ENCODE measurements around the gene NKD1. TPM values are rescaled to one million over a fixed set of nuclear protein-coding genes. Genes with fewer than 3 reads are reported as not detected.

Gene NKD1
- total and polyA plus RNA-seq, 2 of the 8 experiments (the other 6 are each of a cell fraction or from before 2014, with no cell fraction given) = 0.70 to 4.5 TPM

GRCh38 chr16:50629334-50629733 lies 81.1 kb downstream of the NKD1 start:
- no peak overlapping the region for H3K27ac ChIP-seq (ENCODE audit: low read depth, low read length)
- H4K20me1 ChIP-seq (replicated peaks in 1 of 2; ENCODE audit: control insufficient read depth in 1 of 2, insufficient read depth in 2 of 2, low read length in 2 of 2) = no peaks in the 10 kb centered on the region
- H2BK120ac ChIP-seq (replicated peaks; ENCODE audit: low read depth, low read length) = no peak overlapping the region
- FAIRE-seq = no peak
- no peak overlapping the region for H2BK5ac ChIP-seq (ENCODE audit: low read depth, low read length)
- no peak overlapping the region for H2BK20ac ChIP-seq (ENCODE audit: low read length)
- DNase-seq (ENCODE audit: low read depth in 1 of 2, low spot score in 2 of 2) = no peak
- 82% methylated on average over 4 of the region's 4 CpGs; no CpG with 5 or more reads in 1 of the 2 experiments for WGBS, 2 experiments (ENCODE audit: extremely low coverage in 1 of 2, insufficient coverage in 1 of 2, insufficient read length in 1 of 2, insufficient replicate concordance in 2 of 2, low coverage in 1 of 2, low lambda C conversion rate in 2 of 2, missing lambda C conversion rate in 1 of 2)
- H3K4me2 ChIP-seq (ENCODE audit: insufficient read depth in 1 of 2, low read depth in 2 of 2, low read length in 2 of 2) = no peak overlapping the region
- no peak overlapping the region for H4K5ac ChIP-seq (ENCODE audit: insufficient read length, low read depth, low read length)
- no peak overlapping the region for H3K4me3 ChIP-seq (ENCODE audit: extremely low read depth in 1 of 4, insufficient read depth in 2 of 4, low read depth in 3 of 4, low read length in 4 of 4)
- no peak overlapping the region for H4K91ac ChIP-seq (replicated peaks; ENCODE audit: insufficient read length, low read length)
- no peak overlapping the region for H2AK5ac ChIP-seq (ENCODE audit: low read depth, low read length)
- no peaks in the 10 kb centered on the region for H3K23me2 ChIP-seq (ENCODE audit: low read depth, low read length)
- no peaks in the 10 kb centered on the region for H3K9me3 ChIP-seq (ENCODE audit: insufficient read depth in 2 of 2, low read depth in 1 of 2, low read length in 1 of 2)
- ChIA-PET CTCF (ENCODE audit: partially characterized antibody) (interaction anchor here (0.6 to 3.5 kb wide), 7 partner anchors 15 to 278 kb away, joined by 3 to 12 read pairs (median 4); no protein-coding TSS in a partner anchor), POLR2A (ENCODE audit: partially characterized antibody) (no interaction called here)
- H3K79me2 ChIP-seq (ENCODE audit: control insufficient read depth in 1 of 2, insufficient read depth in 2 of 2, low read length in 2 of 2) = no peaks in the 10 kb centered on the region
- H3K23ac ChIP-seq (ENCODE audit: insufficient read length) = no peak overlapping the region
- H2BK12ac ChIP-seq (ENCODE audit: low read depth, low read length) = no peak overlapping the region
- no peak overlapping the region for H3K56ac ChIP-seq (replicated peaks; ENCODE audit: insufficient read length, low read depth, low read length)
- H3K79me1 ChIP-seq (ENCODE audit: low read depth, low read length) = no peaks in the 10 kb centered on the region
- no peak overlapping the region for H2BK15ac ChIP-seq (ENCODE audit: low read length)
- no peak overlapping the region for H3K4ac ChIP-seq (replicated peaks; ENCODE audit: insufficient read length, low read depth, low read length)
- no peak overlapping the region for H3K18ac ChIP-seq (ENCODE audit: extremely low read depth, low read length)
- no peaks in the 10 kb centered on the region for H3K27me3 ChIP-seq (replicated peaks in 1 of 4; ENCODE audit: control insufficient read depth in 3 of 4, extremely low read depth in 1 of 4, insufficient read depth in 3 of 4, low read length in 3 of 4)
- H2AFZ ChIP-seq (ENCODE audit: low read length) = no peak overlapping the region
- H3K14ac ChIP-seq (ENCODE audit: insufficient read length) = no peak overlapping the region
- H3K36me3 ChIP-seq (ENCODE audit: control insufficient read depth in 2 of 4, insufficient read depth in 4 of 4, low read length in 3 of 4) = no peaks in the 10 kb centered on the region
- H4K8ac ChIP-seq (ENCODE audit: extremely low read depth, insufficient read depth, low read length) = no peak overlapping the region
- H3K4me1 ChIP-seq (replicated peaks in 1 of 4; ENCODE audit: control insufficient read depth in 3 of 4, insufficient read depth in 4 of 4, low read length in 3 of 4) = no peaks in the 10 kb centered on the region
- H3K9ac ChIP-seq (replicated peaks in 1 of 4; ENCODE audit: extremely low read depth in 1 of 4, low read depth in 3 of 4, low read length in 3 of 4) = no peak overlapping the region
- TF ChIP-seq RFX5 (IDR thresholded peaks at IDR 0.05; ENCODE audit: borderline replicate concordance, low read depth, low read length) = no peak
- TF ChIP-seq POU5F1 (IDR thresholded peaks at IDR 0.05; ENCODE audit: low read depth, low read length) = no peak
- TF ChIP-seq TEAD4 (IDR thresholded peaks at IDR 0.05; ENCODE audit: low read depth, low read length) = no peak
- no peak for TF ChIP-seq SAP30 (IDR thresholded peaks at IDR 0.05; ENCODE audit: insufficient read depth, insufficient replicate concordance, low read length)
- TF ChIP-seq SIRT6 (IDR thresholded peaks at IDR 0.05; ENCODE audit: low read length) = no peak
- TF ChIP-seq PHF8 (conservative IDR thresholded peaks at IDR 0.05; ENCODE audit: low read depth, low read length) = no peak
- TF ChIP-seq KDM5A (IDR thresholded peaks at IDR 0.05; ENCODE audit: low read length) = no peak
- TF ChIP-seq KDM1A (IDR thresholded peaks at IDR 0.05; ENCODE audit: borderline replicate concordance, low read length) = no peak
- TF ChIP-seq YY1 (IDR thresholded peaks at IDR 0.05; ENCODE audit: low read depth, low read length) = no peak
- TF ChIP-seq NRF1 (IDR thresholded peaks at IDR 0.05; ENCODE audit: low read depth, low read length) = no peak
- TF ChIP-seq ASH2L (IDR thresholded peaks at IDR 0.05; ENCODE audit: low read length) = no peak
- no peak for TF ChIP-seq SIN3A (conservative IDR thresholded peaks at IDR 0.05 in 1 of 2, IDR thresholded peaks at IDR 0.05 in 1 of 2; ENCODE audit: low read depth in 1 of 2, low read length in 2 of 2)
- no peak for TF ChIP-seq JUND (IDR thresholded peaks at IDR 0.05; ENCODE audit: low read length)
- no peak for TF ChIP-seq CREB1 (IDR thresholded peaks at IDR 0.05)
- no peak for TF ChIP-seq GTF2F1 (IDR thresholded peaks at IDR 0.05; ENCODE audit: borderline replicate concordance, low read depth, low read length)
- no peak for TF ChIP-seq KDM4A (IDR thresholded peaks at IDR 0.05; ENCODE audit: low read depth, low read length, severe bottlenecking)

Data from H1 (cell line).